Esophagus muscularis mucosa (tissue), 4 donors: ENCODE data around the gene CAPRIN1. TPM values are rescaled to one million over a fixed set of nuclear protein-coding genes. Genes with fewer than 3 reads are reported as not detected.

Experiments used
- DNase-seq: peaks from one replicate; pipeline ENCODE4 v3.0.0-alpha.2; 2017; ENCODE audit errors: extremely low spot score
- H3K27ac ChIP-seq, 4 donors: fragments of 200-600 bp; sonication (generic); replicated peaks in 1 of 4; 1 replicate in 3 of 4; 2 replicates in 1 of 4; pipeline ENCODE4 v1.5.1; 2016 to 2019; ENCODE audit warnings: mild to moderate bottlenecking in 1 of 4
- H3K27me3 ChIP-seq, 4 donors: fragments of 200-600 bp; sonication (generic); one replicate each; pipeline versions ENCODE4 v1.5.1 to v1.6.0; 2016 to 2019
- H3K36me3 ChIP-seq, 4 donors: fragments of 200-600 bp; sonication (generic); one replicate each; pipeline ENCODE4 v1.5.1; 2016 to 2019
- H3K4me1 ChIP-seq, 4 donors: fragments of 200-600 bp; sonication (generic); one replicate each; pipeline ENCODE4 v1.5.1; 2016 to 2019
- H3K4me3 ChIP-seq, 4 donors: fragments of 200-600 bp; sonication (generic); 1 replicate in 2 of 4; 2 replicates in 2 of 4; pipeline ENCODE4 v1.5.1; 2016 to 2019; ENCODE audit warnings: mild to moderate bottlenecking in 4 of 4, moderate library complexity in 1 of 4
- H3K9me3 ChIP-seq, 4 donors: fragments of 200-600 bp; sonication (generic); 1 replicate in 3 of 4; 2 replicates in 1 of 4; pipeline ENCODE4 v1.5.1; 2016 to 2019
- CTCF ChIP-seq, 3 experiments: fragments of 200-600 bp in 2 of 3; fragments of 450-650 bp in 1 of 3; sonication (generic) in 2 of 3; IDR thresholded peaks; one replicate each; pipeline ENCODE4 v1.5.1; 2017 to 2019; ENCODE audit warnings: antibody characterized with exemption in 3 of 3, mild to moderate bottlenecking in 2 of 3, moderate library complexity in 1 of 3
- EP300 ChIP-seq: sonication (generic); formaldehyde crosslinking; IDR thresholded peaks from one replicate; pipeline ENCODE4 v1.6.1; 2017; ENCODE audit warnings: antibody characterized with exemption
- POLR2A ChIP-seq: fragments of 450-650 bp; IDR thresholded peaks from one replicate; pipeline ENCODE4 v1.6.1; 2017; ENCODE audit warnings: antibody characterized with exemption, moderate library complexity, mild to moderate bottlenecking, low read depth
- POLR2AphosphoS5 ChIP-seq, 2 donors: sonication (generic); formaldehyde crosslinking; IDR thresholded peaks; one replicate each; pipeline ENCODE4 v1.6.1; 2017; ENCODE audit warnings: antibody characterized with exemption in 2 of 2
- WGBS: methylation state at CpG from one replicate; pipeline ENCODE4 v1.1.5; 2018; 5-methylcytosine and 5-hydroxymethylcytosine counted together
- intact Hi-C: fragments of 100-400 bp; cut with DNase I; formaldehyde crosslinking; loops from one replicate; pipeline ENCODE4 v1.15.1; 2023
- total RNA-seq, 4 donors: library from RNA; depleted of rRNA; stranded (reverse); fragments of >200 nt; gene quantifications; one replicate each; pipeline versions ENCODE4 v1.1.0 to v1.2.1, GENCODE V29; 2016

Gene CAPRIN1
- total RNA-seq, 4 donors from 2014 or later = 99.9 to 152 (median 103) TPM

DNA sequence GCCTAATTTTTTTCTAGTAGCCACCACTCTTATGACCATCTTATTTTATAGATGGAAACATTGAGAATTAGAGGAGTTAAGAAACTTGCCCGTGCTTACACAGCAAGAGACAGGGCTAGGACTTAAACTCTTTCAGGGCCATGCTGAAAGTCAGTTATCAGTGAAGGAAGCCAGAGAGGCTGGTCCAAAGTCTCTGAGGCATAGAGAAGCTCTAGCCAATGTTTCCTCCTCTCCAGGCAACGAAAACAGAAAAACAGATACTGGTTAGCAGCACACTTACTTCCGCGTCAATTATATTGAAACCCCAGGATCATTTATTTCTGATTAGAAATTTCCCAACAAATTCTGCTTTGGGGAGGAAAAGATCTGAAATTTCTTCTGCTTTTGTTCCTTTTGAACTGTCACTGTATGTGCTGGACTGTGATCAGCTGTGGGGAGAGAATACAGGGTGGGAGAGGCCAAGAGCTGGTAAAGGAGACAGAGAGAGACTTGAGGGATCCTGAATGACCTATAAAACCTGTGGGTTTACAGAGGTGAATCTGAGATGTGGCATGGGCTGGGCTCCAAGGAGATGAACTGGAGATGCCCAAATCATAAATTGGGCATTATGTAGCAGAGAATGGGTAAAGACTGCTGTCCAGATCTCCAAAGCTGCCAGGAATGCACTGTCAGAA, 37.5 kb upstream of the CAPRIN1 start:
- Histone ChIP-seq H3K4me3 (no peak overlapping the region), H3K9me3 (no peaks in the 10 kb centered on the region), H3K27ac (no peak overlapping the region), H3K27me3 (no peaks in the 10 kb centered on the region), H3K4me1 (no peaks in the 10 kb centered on the region), H3K36me3 (no peaks in the 10 kb centered on the region)
- intact Hi-C loops = no loop called here
- no peak for DNase-seq
- WGBS = 83% methylated on average over 4 of the region's 4 CpGs
- TF ChIP-seq CTCF (IDR thresholded peaks at IDR 0.05) (no peak), POLR2A (no peak), EP300 (no peak), POLR2AphosphoS5 (IDR thresholded peaks at IDR 0.05) (no peak)

DNA sequence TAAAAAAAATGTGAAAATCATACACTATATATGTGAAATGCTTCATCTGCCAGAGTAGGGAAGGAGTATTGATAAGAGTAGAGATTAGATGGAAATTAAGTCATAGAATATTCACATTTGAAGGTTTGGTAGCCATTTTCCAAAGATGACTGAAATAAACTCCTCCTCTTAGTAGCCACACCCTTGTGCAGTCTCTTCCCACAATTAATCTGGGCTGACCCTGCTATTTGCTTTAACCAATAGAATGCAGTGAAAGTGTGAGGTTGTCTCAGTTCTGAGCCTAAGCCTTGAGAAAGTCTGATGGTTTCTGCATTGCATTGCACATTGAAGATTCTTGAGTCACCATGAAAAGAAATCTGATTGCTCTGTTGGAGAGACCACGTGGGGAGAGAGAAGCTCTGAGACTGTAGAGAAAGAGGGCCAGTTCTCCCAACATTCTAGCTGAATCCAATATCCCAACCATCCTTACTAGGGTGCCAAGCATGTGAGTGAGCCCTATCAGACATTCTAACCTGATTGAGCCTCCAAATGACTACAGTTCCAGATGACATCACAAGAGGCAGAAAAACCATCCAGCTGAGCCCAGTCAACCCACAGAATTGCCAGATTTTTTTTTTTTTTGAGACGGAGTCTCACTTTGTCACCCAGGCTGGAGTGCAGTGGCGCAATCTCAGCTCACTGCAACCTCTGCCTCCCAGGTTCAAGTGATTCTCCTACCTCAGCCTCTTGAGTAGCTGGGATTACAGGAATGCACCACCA, 29.4 kb upstream of the CAPRIN1 start:
- no peaks in the 10 kb centered on the region for H3K4me1 ChIP-seq

DNA sequence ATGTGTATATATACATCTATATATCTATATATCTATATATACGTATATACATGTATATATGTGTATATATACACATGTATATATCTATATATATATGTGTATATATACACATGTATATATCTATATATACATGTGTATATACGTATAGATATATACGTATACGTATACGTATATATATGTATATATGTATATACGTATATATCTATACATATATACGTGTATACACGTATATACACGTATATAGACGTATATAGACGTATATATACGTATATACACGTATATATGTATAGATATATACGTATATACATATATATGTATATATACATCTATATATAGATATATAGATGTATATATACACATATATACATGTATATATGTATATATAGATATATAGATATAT, 25.1 kb upstream of the CAPRIN1 start:
- WGBS = 81% methylated on average over 14 of the region's 14 CpGs
- H3K27ac ChIP-seq = no peak overlapping the region
- no peaks in the 10 kb centered on the region for H3K4me1 ChIP-seq
- no peaks in the 10 kb centered on the region for H3K27me3 ChIP-seq
- DNase-seq = no peak
- H3K4me3 ChIP-seq = no peak overlapping the region
- no peak for TF ChIP-seq POLR2A
- TF ChIP-seq POLR2AphosphoS5 (IDR thresholded peaks at IDR 0.05) = no peak
- TF ChIP-seq CTCF (IDR thresholded peaks at IDR 0.05) = no peak
- no peak for TF ChIP-seq EP300
- intact Hi-C loops = no loop called here
- H3K9me3 ChIP-seq = peaks cover 0 to 14% (median 9%) of the 10 kb centered on the region in 4 donors
- H3K36me3 ChIP-seq = no peaks in the 10 kb centered on the region

More for the DNA sequence above, 29.4 kb upstream of the CAPRIN1 start:
- H3K36me3 ChIP-seq = no peaks in the 10 kb centered on the region
- H3K4me3 ChIP-seq = no peak overlapping the region
- H3K9me3 ChIP-seq = peaks cover 0 to 14% (median 9%) of the 10 kb centered on the region in 4 donors
- no peak for TF ChIP-seq POLR2A
- TF ChIP-seq POLR2AphosphoS5 (IDR thresholded peaks at IDR 0.05) = no peak
- TF ChIP-seq EP300 = no peak
- no peak for TF ChIP-seq CTCF (IDR thresholded peaks at IDR 0.05)
- 73% methylated on average over 3 of the region's 3 CpGs for WGBS
- no peak overlapping the region for H3K27ac ChIP-seq
- no peak for DNase-seq
- intact Hi-C loops = no loop called here
- no peaks in the 10 kb centered on the region for H3K27me3 ChIP-seq

GRCh38 chr11:34027516-34028408, 23.8 kb upstream of the CAPRIN1 start:
- no peak overlapping the region for H3K4me3 ChIP-seq
- DNase-seq = no peak
- H3K4me1 ChIP-seq = no peaks in the 10 kb centered on the region
- peaks cover 0 to 4% (median under 1%) of the 10 kb centered on the region in 4 donors for H3K9me3 ChIP-seq
- no peaks in the 10 kb centered on the region for H3K27me3 ChIP-seq
- H3K27ac ChIP-seq = no peak overlapping the region
- no peak for TF ChIP-seq POLR2AphosphoS5 (IDR thresholded peaks at IDR 0.05)
- no peak for TF ChIP-seq CTCF (IDR thresholded peaks at IDR 0.05)
- no peak for TF ChIP-seq POLR2A
- no peak for TF ChIP-seq EP300
- intact Hi-C loops = no loop called here
- no peaks in the 10 kb centered on the region for H3K36me3 ChIP-seq
- WGBS = 75% methylated on average over 10 of the region's 10 CpGs
